Osteoblast (primary cell): ENCODE measurements around the gene CASP9. TPM values are rescaled to one million over a fixed set of nuclear protein-coding genes. Genes with fewer than 3 reads are reported as not detected.
"Not testable (repeated sequence)": the region's sequence is repeated elsewhere in the genome, so short reads cannot be mapped to it uniquely, and the experiment has no call there.

ENCODE experiments used
- DNase-seq: peaks from one replicate; pipeline ENCODE4 v3.0.0; 2011; ENCODE audit warnings: low spot score, mixed read lengths; ENCODE audit not compliant: insufficient read length; ENCODE audit errors: missing footprints
- H2AFZ ChIP-seq: 2 replicates; pipeline ENCODE4 v1.6.0; 2011; ENCODE audit warnings: mild to moderate bottlenecking, low read length
- H3K27ac ChIP-seq: 2 replicates; pipeline ENCODE4 v1.5.1; 2011; ENCODE audit warnings: mild to moderate bottlenecking, low read depth, low read length, moderate library complexity
- H3K27me3 ChIP-seq: 2 replicates; pipeline ENCODE4 v1.6.0; 2012; ENCODE audit warnings: mild to moderate bottlenecking, control low read depth, inconsistent platforms, low read length, moderate library complexity; ENCODE audit not compliant: insufficient read depth
- H3K36me3 ChIP-seq: 2 replicates; pipeline ENCODE4 v1.5.1; 2011; ENCODE audit warnings: mild to moderate bottlenecking, low read length, control low read depth, moderate library complexity; ENCODE audit not compliant: insufficient read depth
- H3K4me1 ChIP-seq: 2 replicates; pipeline ENCODE4 v1.5.1; 2011; ENCODE audit warnings: mild to moderate bottlenecking, low read length, control low read depth, moderate library complexity; ENCODE audit not compliant: insufficient read depth
- H3K4me2 ChIP-seq: 2 replicates; pipeline ENCODE4 v1.6.0; 2011; ENCODE audit warnings: mild to moderate bottlenecking, low read length; ENCODE audit not compliant: insufficient read depth
- H3K4me3 ChIP-seq: fragments of 200-600 bp; sonication (generic); 3 replicates; pipeline ENCODE4 v1.5.1; 2012; ENCODE audit warnings: mild to moderate bottlenecking, low read length, inconsistent platforms; ENCODE audit not compliant: insufficient read depth
- H3K79me2 ChIP-seq: 2 replicates; pipeline ENCODE4 v1.6.0; 2012; ENCODE audit warnings: mild to moderate bottlenecking, low read length, control low read depth, inconsistent platforms; ENCODE audit not compliant: insufficient read depth
- H3K9me3 ChIP-seq: 2 replicates; pipeline ENCODE4 v1.5.1; 2011; ENCODE audit warnings: low read depth, low read length, control low read depth
- H4K20me1 ChIP-seq: 2 replicates; pipeline ENCODE4 v1.6.0; 2012; ENCODE audit warnings: mild to moderate bottlenecking, low read length, control low read depth; ENCODE audit not compliant: insufficient read depth
- total RNA-seq: library from RNA; depleted of rRNA; stranded (reverse); fragments of >200 nt; gene quantifications from 2 replicates; pipeline ENCODE4 v1.2.3, GENCODE V29; 2012
- TF ChIP-seq, protein P1 (sequence below): IDR thresholded peaks from 2 replicates; pipeline ENCODE4 v1.5.1; 2011; ENCODE audit warnings: mild to moderate bottlenecking, low read depth, low read length, moderate library complexity; ENCODE audit errors: extremely low read depth

CASP9 gene
- total RNA-seq, 1 donor = 10.9 TPM

GRCh38 chr1:15489052-15489736, 34.8 kb downstream of the CASP9 start:
- TF ChIP-seq, protein P1, sequence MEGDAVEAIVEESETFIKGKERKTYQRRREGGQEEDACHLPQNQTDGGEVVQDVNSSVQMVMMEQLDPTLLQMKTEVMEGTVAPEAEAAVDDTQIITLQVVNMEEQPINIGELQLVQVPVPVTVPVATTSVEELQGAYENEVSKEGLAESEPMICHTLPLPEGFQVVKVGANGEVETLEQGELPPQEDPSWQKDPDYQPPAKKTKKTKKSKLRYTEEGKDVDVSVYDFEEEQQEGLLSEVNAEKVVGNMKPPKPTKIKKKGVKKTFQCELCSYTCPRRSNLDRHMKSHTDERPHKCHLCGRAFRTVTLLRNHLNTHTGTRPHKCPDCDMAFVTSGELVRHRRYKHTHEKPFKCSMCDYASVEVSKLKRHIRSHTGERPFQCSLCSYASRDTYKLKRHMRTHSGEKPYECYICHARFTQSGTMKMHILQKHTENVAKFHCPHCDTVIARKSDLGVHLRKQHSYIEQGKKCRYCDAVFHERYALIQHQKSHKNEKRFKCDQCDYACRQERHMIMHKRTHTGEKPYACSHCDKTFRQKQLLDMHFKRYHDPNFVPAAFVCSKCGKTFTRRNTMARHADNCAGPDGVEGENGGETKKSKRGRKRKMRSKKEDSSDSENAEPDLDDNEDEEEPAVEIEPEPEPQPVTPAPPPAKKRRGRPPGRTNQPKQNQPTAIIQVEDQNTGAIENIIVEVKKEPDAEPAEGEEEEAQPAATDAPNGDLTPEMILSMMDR = no peak

DNA sequence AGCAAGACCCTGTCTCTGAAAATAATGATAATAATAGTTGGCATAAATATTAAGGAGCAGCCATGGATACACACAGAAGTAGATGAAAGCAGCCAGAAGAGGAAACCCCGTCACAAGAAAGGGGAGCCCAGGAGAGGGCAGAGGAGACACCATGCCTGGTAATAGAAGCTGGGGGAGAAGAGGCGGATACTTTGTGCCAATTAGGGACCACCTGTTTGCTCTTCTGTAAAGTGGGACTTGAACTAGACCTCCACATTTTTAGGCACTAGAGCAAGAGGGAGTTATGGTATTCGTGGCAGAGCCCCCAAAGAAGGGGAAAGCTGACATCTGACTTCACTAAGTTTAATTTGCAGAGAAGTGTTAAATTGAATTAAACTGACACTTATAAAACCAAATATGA, 35.6 kb downstream of the CASP9 start:
- Histone ChIP-seq H3K36me3 (no peaks in the 10 kb centered on the region), H3K9me3 (no peaks in the 10 kb centered on the region), H3K4me2 (no peak overlapping the region), H4K20me1 (no peaks in the 10 kb centered on the region), H2AFZ (no peak overlapping the region), H3K27ac (no peak overlapping the region), H3K4me3 (no peak overlapping the region), H3K79me2 (no peaks in the 10 kb centered on the region), H3K27me3 (no peaks in the 10 kb centered on the region), H3K4me1 (no peaks in the 10 kb centered on the region)
- TF ChIP-seq, protein P1 = no peak
- DNase-seq = no peak

More at GRCh38 chr1:15489052-15489736, 34.8 kb downstream of the CASP9 start:
- Histone ChIP-seq H2AFZ (no peak overlapping the region), H4K20me1 (no peaks in the 10 kb centered on the region), H3K4me1 (no peaks in the 10 kb centered on the region), H3K27ac (no peak overlapping the region), H3K9me3 (no peaks in the 10 kb centered on the region), H3K36me3 (no peaks in the 10 kb centered on the region), H3K4me2 (no peak overlapping the region), H3K4me3 (no peak overlapping the region), H3K27me3 (no peaks in the 10 kb centered on the region), H3K79me2 (no peaks in the 10 kb centered on the region)
- peak; percentile 53 for DNase-seq

DNA sequence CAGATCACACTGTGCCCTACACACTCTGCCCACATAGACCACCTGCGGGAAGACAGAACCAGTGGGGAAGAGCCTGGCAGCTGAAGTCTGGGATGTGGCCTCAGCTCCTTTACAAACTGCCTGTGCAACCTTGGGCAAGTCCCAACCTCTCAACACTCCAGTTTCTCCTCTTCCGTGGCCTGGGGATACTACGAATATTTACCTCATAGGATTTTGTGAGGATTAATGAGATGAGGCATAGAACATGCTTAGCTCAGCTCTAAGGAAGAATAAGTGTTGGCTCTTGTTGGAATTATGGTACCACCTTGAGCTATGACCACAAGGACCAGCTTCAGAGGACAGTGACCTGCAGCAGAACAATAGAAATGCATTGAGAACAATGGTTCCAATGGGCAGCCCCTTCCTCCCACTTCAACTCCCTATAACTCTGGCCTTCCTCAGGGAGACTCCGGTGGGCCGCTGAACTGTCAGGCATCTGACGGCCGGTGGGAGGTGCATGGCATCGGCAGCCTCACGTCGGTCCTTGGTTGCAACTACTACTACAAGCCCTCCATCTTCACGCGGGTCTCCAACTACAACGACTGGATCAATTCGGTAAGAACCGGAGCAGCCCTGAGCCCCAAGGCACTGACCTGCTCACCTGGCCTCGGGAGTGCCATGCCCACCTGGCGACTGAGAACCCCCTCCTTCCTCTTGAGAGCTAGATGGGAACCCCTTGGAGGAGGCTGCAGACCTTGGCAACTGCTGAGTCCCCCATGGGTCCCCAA, 37.0 kb downstream of the CASP9 start:
- H4K20me1 ChIP-seq, H2AFZ ChIP-seq, H3K27ac ChIP-seq, DNase-seq, H3K4me1 ChIP-seq, H3K36me3 ChIP-seq, H3K4me3 ChIP-seq, H3K79me2 ChIP-seq, H3K4me2 ChIP-seq, H3K27me3 ChIP-seq, H3K9me3 ChIP-seq: not testable (repeated sequence)

DNA sequence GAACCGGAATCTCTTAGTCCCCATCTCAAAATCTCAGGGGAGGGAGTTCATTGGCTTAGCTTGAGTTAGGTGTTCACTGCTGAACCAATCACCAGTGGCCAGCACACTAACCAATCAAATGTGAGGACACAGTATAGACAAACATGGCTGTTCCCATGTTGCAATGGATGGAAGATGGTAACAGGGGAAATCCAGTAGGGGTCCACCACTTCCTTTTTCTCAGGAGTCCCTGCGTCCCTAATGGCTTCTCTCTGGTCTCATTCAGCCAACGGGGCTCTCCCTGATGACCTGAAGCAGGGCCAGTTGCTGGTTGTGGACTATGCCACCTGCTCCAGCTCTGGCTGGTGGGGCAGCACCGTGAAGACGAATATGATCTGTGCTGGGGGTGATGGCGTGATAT, 38.4 kb downstream of the CASP9 start:
- no peak overlapping the region for H3K4me3 ChIP-seq
- H3K4me1 ChIP-seq = no peaks in the 10 kb centered on the region
- H3K79me2 ChIP-seq = no peaks in the 10 kb centered on the region
- no peak overlapping the region for H3K4me2 ChIP-seq
- TF ChIP-seq, protein P1 = no peak
- no peaks in the 10 kb centered on the region for H3K27me3 ChIP-seq
- H3K27ac ChIP-seq = no peak overlapping the region
- no peaks in the 10 kb centered on the region for H3K9me3 ChIP-seq
- peak; percentile 39 for DNase-seq
- H3K36me3 ChIP-seq = no peaks in the 10 kb centered on the region
- no peak overlapping the region for H2AFZ ChIP-seq
- no peaks in the 10 kb centered on the region for H4K20me1 ChIP-seq

DNA sequence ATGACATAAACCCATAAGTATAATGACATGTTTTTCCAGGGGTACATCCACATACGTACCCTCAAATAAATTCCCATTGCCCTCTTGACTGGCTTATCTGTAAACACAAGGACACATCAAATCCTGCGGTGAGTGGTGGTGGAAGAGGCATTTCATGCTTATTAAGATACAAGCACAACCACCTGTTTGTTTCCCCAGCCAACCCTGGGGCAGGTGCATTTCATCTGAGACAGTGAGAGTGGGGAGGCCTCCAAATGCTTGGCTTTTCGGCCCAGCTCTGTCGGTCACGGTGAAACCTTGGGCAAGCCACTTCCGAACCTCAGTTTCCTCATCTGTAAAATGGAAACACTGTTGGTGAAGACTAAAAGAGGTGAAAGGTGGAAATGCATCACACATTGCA, 39.6 kb downstream of the CASP9 start:
- DNase-seq = peak; percentile 41
- not testable (repeated sequence) for H3K9me3 ChIP-seq

More for the DNA sequence above, 39.6 kb downstream of the CASP9 start:
- not testable (repeated sequence) for H3K4me2 ChIP-seq, H3K27me3 ChIP-seq, H3K36me3 ChIP-seq, H3K27ac ChIP-seq, H3K4me1 ChIP-seq, H4K20me1 ChIP-seq, H3K79me2 ChIP-seq, H3K4me3 ChIP-seq, H2AFZ ChIP-seq
